Nephron (organoid): ENCODE measurements around the gene IQGAP2.

Source experiments
- H3K27ac Mint-ChIP-seq, 3 experiments: 2 replicates each; pipeline ENCODE4 v1.8.0; 2020; ENCODE audit warnings: mixed read lengths in 3 of 3, mild to moderate bottlenecking in 2 of 3, moderate library complexity in 1 of 3
- H3K27me3 Mint-ChIP-seq: 2 replicates; pipeline ENCODE4 v1.8.0; 2021; ENCODE audit warnings: low read depth, mild to moderate bottlenecking, moderate library complexity, mixed read lengths
- H3K36me3 Mint-ChIP-seq: 2 replicates; pipeline ENCODE4 v1.8.0; 2020; ENCODE audit warnings: low read depth, mixed read lengths
- H3K4me1 Mint-ChIP-seq: 2 replicates; pipeline ENCODE4 v1.8.0; 2020; ENCODE audit warnings: mixed read lengths
- H3K4me3 Mint-ChIP-seq, 3 experiments: 2 replicates each; pipeline ENCODE4 v1.8.0; 2020; ENCODE audit warnings: mild to moderate bottlenecking in 3 of 3, mixed read lengths in 3 of 3, moderate library complexity in 2 of 3
- H3K9me3 Mint-ChIP-seq: 2 replicates; pipeline ENCODE4 v1.8.0; 2020; ENCODE audit warnings: mixed read lengths
- CTCF ChIP-seq, 3 experiments: fragments of 200-600 bp; sonication (generic); IDR thresholded peaks; one replicate each; pipeline ENCODE4 v1.5.0; 2021; ENCODE audit warnings: antibody characterized with exemption in 3 of 3; ENCODE audit not compliant: unreplicated experiment in 3 of 3

The IQGAP2 gene

GRCh38 chr5:76692274-76692540, 289.1 kb downstream of the IQGAP2 start:
- Mint-ChIP-seq H3K27ac (peak overlapping the region; percentile 81 to 93 (median 92)), H3K36me3 (peaks cover 19% of the 10 kb centered on the region), H3K27me3 (no peaks in the 10 kb centered on the region), H3K4me3 (no peak overlapping the region), H3K9me3 (no peaks in the 10 kb centered on the region), H3K4me1 (peaks cover 52% of the 10 kb centered on the region)
- TF ChIP-seq CTCF (IDR thresholded peaks at IDR 0.05; ENCODE audit: unreplicated experiment in 3 of 3), result no peak

DNA sequence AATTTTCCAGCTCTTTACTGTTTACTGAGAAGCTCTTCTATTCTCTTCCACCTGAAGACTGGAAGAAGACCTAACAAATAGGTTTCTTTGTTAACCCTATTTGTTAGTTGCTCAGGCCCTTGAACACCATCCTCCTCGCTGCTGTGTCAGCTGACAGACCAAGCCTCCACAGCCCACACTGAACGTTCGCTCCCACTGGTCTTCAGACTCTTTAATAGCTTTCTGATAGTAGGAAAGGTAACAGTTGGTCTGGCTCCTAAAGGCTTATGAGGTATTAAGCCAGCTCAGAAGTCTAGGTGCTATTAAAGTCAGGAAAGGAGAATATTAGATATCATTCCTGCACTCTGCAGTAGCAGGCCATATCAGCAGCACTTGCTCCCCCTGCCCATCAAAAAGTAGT, 289.6 kb downstream of the IQGAP2 start:
- Mint-ChIP-seq H3K27me3 (no peaks in the 10 kb centered on the region), H3K4me3 (peak overlapping the region in 1 of 3 experiments; percentile 36), H3K27ac (peak overlapping the region; percentile 81 to 93 (median 92)), H3K4me1 (peaks cover 52% of the 10 kb centered on the region), H3K36me3 (peaks cover 17% of the 10 kb centered on the region), H3K9me3 (no peaks in the 10 kb centered on the region)
- no peak for TF ChIP-seq CTCF (IDR thresholded peaks at IDR 0.05; ENCODE audit: unreplicated experiment in 3 of 3)

DNA sequence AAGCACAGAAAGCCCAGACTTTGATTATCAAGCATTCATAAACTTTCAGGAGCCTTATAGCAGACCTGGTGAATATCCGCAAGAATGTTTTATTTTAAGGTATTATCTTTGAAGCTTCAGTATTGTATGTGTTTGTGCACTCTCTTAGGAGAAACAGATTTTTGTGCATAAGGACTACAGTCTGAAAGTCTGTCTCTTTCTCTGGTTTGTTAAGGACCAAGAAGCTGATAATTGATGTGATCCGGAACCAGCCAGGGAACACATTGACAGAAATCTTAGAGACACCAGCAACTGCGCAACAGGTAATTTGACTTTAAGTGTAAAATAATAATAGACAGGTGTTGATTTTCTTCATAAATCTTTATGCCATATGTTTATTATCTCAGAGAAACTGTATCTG, 290.1 kb downstream of the IQGAP2 start:
- TF ChIP-seq CTCF (IDR thresholded peaks at IDR 0.05; ENCODE audit: unreplicated experiment in 3 of 3), result no peak
- Mint-ChIP-seq H3K27ac (peak overlapping the region; percentile 81 to 93 (median 92)), H3K36me3 (peaks cover 18% of the 10 kb centered on the region), H3K9me3 (no peaks in the 10 kb centered on the region), H3K27me3 (no peaks in the 10 kb centered on the region), H3K4me1 (peaks cover 52% of the 10 kb centered on the region), H3K4me3 (no peak overlapping the region)

DNA sequence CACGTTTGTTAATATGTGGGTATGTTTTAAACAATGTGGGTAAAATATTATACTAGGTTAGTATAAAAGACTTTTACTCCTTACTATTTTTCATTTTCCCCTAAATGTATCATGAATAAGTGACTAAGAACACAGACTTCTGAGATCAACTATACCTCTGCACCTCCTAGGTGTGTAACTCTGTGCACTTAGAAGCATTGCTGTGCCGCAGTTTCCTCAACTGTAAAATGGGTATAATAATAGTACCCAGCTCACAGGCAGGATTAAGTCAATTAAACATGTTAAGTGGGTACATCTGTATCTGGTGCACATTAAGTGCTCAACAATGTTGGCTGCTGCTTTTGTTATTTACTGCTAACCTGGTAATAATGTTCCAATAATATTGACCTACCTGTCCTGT, 291.2 kb downstream of the IQGAP2 start:
- TF ChIP-seq CTCF (IDR thresholded peaks at IDR 0.05; ENCODE audit: unreplicated experiment in 3 of 3), result no peak
- H3K27ac Mint-ChIP-seq, result no peak overlapping the region
- no peak overlapping the region for H3K4me3 Mint-ChIP-seq
- no peaks in the 10 kb centered on the region for H3K27me3 Mint-ChIP-seq
- peaks cover 48% of the 10 kb centered on the region for H3K4me1 Mint-ChIP-seq
- peaks cover 24% of the 10 kb centered on the region for H3K36me3 Mint-ChIP-seq
- no peaks in the 10 kb centered on the region for H3K9me3 Mint-ChIP-seq

DNA sequence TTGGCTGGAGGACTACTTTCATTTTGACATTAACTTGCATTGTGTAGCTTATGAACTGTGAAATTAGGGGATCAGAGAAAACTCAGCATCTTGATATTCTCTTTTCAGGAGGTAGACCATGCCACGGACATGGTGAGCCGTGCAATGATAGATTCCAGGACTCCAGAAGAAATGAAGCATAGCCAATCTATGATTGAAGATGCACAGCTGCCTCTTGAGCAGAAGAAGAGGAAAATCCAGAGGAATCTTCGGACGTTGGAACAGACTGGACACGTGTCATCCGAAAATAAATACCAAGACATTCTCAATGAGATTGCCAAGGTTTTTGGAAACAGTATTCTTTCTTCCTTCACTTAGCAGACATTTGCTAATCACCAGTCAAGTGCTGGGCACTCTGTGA, 292.3 kb downstream of the IQGAP2 start:
- peaks cover 38% of the 10 kb centered on the region for H3K4me1 Mint-ChIP-seq
- peak overlapping the region; percentile 44 to 73 (median 45) for H3K27ac Mint-ChIP-seq
- H3K9me3 Mint-ChIP-seq, result no peaks in the 10 kb centered on the region
- TF ChIP-seq CTCF (IDR thresholded peaks at IDR 0.05; ENCODE audit: unreplicated experiment in 3 of 3), result no peak
- no peaks in the 10 kb centered on the region for H3K27me3 Mint-ChIP-seq
- peaks cover 24% of the 10 kb centered on the region for H3K36me3 Mint-ChIP-seq
- no peak overlapping the region for H3K4me3 Mint-ChIP-seq

- Mint-ChIP-seq H3K27ac (peak overlapping the region; percentile 34 to 64 (median 60)), H3K4me1 (peaks cover 31% of the 10 kb centered on the region)
Measured at GRCh38 chr5:76696251-76696650, 293.2 kb downstream of the IQGAP2 start.

More at GRCh38 chr5:76696251-76696650, 293.2 kb downstream of the IQGAP2 start:
- H3K36me3 Mint-ChIP-seq, result peaks cover 30% of the 10 kb centered on the region
- no peak for TF ChIP-seq CTCF (IDR thresholded peaks at IDR 0.05; ENCODE audit: unreplicated experiment in 3 of 3)
- no peaks in the 10 kb centered on the region for H3K9me3 Mint-ChIP-seq
- no peak overlapping the region for H3K4me3 Mint-ChIP-seq
- no peaks in the 10 kb centered on the region for H3K27me3 Mint-ChIP-seq
